Measurements from ENCODE around the gene TRANK1.

TRANK1 gene

DNA sequence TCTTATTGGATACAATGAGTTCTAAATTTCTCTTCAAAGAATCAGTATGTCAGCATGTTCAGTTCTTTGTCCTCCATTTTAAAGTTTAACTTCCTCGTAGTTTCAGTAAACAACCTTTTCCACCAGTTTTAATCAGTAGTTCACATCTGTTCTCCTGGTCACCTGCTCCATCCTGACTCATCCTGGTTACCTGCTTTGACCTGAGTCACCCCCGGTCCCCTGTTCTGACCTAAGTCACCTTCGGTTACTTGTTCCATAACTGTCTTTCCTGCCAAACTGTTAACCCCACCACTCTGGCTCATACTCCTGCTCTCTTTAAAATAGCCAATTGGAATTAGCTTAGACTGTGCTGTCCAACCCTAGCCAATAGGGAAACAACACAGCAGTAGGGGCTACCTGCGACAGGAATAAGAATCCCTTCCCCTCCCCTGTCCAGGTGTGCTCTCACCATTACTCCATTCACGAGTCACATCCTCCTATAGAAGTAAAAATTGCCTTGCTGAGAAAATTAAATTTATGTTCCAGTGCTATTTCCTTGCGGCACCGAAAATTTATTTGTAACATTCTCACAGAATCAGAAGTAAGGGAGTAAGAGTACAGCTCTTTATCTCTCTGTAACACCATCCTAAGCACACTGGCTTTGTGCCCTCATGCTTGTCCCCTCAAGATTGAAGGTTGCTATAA, 23.8 kb downstream of the TRANK1 start:
- H3K36me3 ChIP-seq (replicated peaks; ENCODE audit: insufficient read depth, low read length) = no peaks in the 10 kb centered on the region
- H3K4me1 ChIP-seq (ENCODE audit: low read length) = peaks cover 16% of the 10 kb centered on the region
- H3F3A ChIP-seq (ENCODE audit: insufficient read depth, low read length) = peaks cover 5% of the 10 kb centered on the region
- H3K9me2 ChIP-seq (replicated peaks; ENCODE audit: insufficient read depth, low read length) = no peaks in the 10 kb centered on the region
- no peak for DNase-seq
- no peak overlapping the region for H3K9ac ChIP-seq (ENCODE audit: low read length)
- H3K9me3 ChIP-seq (replicated peaks; ENCODE audit: insufficient read depth, low read length) = no peaks in the 10 kb centered on the region
- no peak overlapping the region for H3K27ac ChIP-seq (ENCODE audit: low read length)
- no peaks in the 10 kb centered on the region for H3K79me2 ChIP-seq (ENCODE audit: low read length)
- H3K4me2 ChIP-seq (ENCODE audit: low read depth, low read length) = no peak overlapping the region
- no peak for TF ChIP-seq CTCF (IDR thresholded peaks at IDR 0.05; ENCODE audit: low read length)
- TF ChIP-seq EZH2phosphoT487 (IDR thresholded peaks at IDR 0.05; ENCODE audit: low read length) = no peak
- no peak for TF ChIP-seq EZH2 (optimal IDR thresholded peaks at IDR 0.05; ENCODE audit: low read depth, low read length)
- H3K4me3 ChIP-seq (ENCODE audit: low read length) = no peak overlapping the region
- H3K27me3 ChIP-seq (replicated peaks; ENCODE audit: insufficient read depth, low read length) = peaks cover 10% of the 10 kb centered on the region; the same call in 1 of the 2 replicates
- H2AFZ ChIP-seq (ENCODE audit: low read length) = no peak overlapping the region
- no peaks in the 10 kb centered on the region for H4K20me1 ChIP-seq (ENCODE audit: insufficient read depth, low read length)

GRCh38 chr3:36919439-36920160, 25.3 kb downstream of the TRANK1 start:
- Histone ChIP-seq H3K27ac (ENCODE audit: low read length) (no peak overlapping the region), H3K4me3 (ENCODE audit: low read length) (no peak overlapping the region), H3K9me2 (replicated peaks; ENCODE audit: insufficient read depth, low read length) (no peaks in the 10 kb centered on the region), H2AFZ (ENCODE audit: low read length) (no peak overlapping the region), H3K4me2 (ENCODE audit: low read depth, low read length) (no peak overlapping the region), H3F3A (ENCODE audit: insufficient read depth, low read length) (peaks cover 5% of the 10 kb centered on the region), H3K9me3 (replicated peaks; ENCODE audit: insufficient read depth, low read length) (no peaks in the 10 kb centered on the region), H3K27me3 (replicated peaks; ENCODE audit: insufficient read depth, low read length) (peaks cover 10% of the 10 kb centered on the region; the same call in 1 of the 2 replicates), H4K20me1 (ENCODE audit: insufficient read depth, low read length) (no peaks in the 10 kb centered on the region), H3K4me1 (ENCODE audit: low read length) (peaks cover 16% of the 10 kb centered on the region), H3K9ac (ENCODE audit: low read length) (no peak overlapping the region), H3K36me3 (replicated peaks; ENCODE audit: insufficient read depth, low read length) (no peaks in the 10 kb centered on the region), H3K79me2 (ENCODE audit: low read length) (no peaks in the 10 kb centered on the region)
- DNase-seq = no peak
- TF ChIP-seq EZH2phosphoT487 (IDR thresholded peaks at IDR 0.05; ENCODE audit: low read length) (no peak), CTCF (IDR thresholded peaks at IDR 0.05; ENCODE audit: low read length) (no peak), EZH2 (optimal IDR thresholded peaks at IDR 0.05; ENCODE audit: low read depth, low read length) (no peak)

GRCh38 chr3:36918050-36918449, 26.8 kb downstream of the TRANK1 start:
- Histone ChIP-seq H3K4me2 (ENCODE audit: low read depth, low read length) (peak overlapping the region; percentile 60), H3K27ac (ENCODE audit: low read length) (peak overlapping the region; percentile 30; the same call in 1 of the 2 replicates), H3K4me1 (ENCODE audit: low read length) (peaks cover 23% of the 10 kb centered on the region), H3K36me3 (replicated peaks; ENCODE audit: insufficient read depth, low read length) (no peaks in the 10 kb centered on the region), H3K9me2 (replicated peaks; ENCODE audit: insufficient read depth, low read length) (no peaks in the 10 kb centered on the region), H2AFZ (ENCODE audit: low read length) (no peak overlapping the region), H4K20me1 (ENCODE audit: insufficient read depth, low read length) (no peaks in the 10 kb centered on the region), H3F3A (ENCODE audit: insufficient read depth, low read length) (peaks cover 9% of the 10 kb centered on the region), H3K27me3 (replicated peaks; ENCODE audit: insufficient read depth, low read length) (peaks cover 10% of the 10 kb centered on the region; the same call in 1 of the 2 replicates), H3K9ac (ENCODE audit: low read length) (no peak overlapping the region), H3K79me2 (ENCODE audit: low read length) (no peaks in the 10 kb centered on the region), H3K4me3 (ENCODE audit: low read length) (peak overlapping the region; percentile 12), H3K9me3 (replicated peaks; ENCODE audit: insufficient read depth, low read length) (no peaks in the 10 kb centered on the region)
- TF ChIP-seq CTCF (IDR thresholded peaks at IDR 0.05; ENCODE audit: low read length) = no peak
- no peak for TF ChIP-seq EZH2 (optimal IDR thresholded peaks at IDR 0.05; ENCODE audit: low read depth, low read length)
- TF ChIP-seq EZH2phosphoT487 (IDR thresholded peaks at IDR 0.05; ENCODE audit: low read length) = no peak
- DNase-seq = peak; percentile 65

Data from MM.1S (cell line).